Measurements from ENCODE around the gene CELA3B.

DNA sequence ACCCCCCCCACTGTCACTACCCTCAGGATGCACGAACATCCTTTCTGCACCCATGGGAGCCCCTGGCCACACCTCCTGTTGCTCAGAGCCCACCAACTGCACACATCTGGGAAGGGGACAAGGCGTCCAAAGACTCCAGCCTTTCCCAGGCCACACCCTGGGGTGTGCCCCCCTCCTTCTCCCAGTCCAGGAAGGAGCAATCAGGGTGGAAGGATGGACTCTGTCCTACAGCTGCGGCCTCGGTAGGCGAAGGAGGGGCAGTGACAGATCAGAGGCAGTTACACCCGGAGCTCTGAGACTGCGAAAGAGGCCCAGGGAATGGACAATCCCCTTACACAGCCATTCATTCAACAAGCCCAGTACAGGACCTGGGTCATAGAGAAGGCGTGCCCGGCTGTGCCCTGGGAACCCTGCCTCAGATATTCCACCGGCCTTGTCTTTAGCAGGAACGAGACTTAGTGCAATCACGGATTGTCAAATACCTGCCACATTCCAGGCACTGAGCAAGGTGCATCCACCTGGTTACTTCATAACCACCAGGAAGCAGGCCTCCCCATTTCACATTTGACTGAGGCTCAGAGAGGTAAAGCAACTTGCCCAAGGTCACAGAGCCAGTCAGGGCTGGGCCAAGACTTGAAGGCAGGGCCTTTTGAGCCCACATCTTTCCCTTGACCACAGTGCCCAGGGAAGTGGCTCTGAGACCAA, 49.1 kb upstream of the CELA3B start:
- TF ChIP-seq CTCF (IDR thresholded peaks at IDR 0.05; ENCODE audit: control extremely low read depth in 1 of 3, insufficient read depth in 1 of 3, low read depth in 1 of 3, low read length in 3 of 3), result no peak
- TF ChIP-seq MAX (IDR thresholded peaks at IDR 0.05), result no peak
- no peak for TF ChIP-seq TAF1 (IDR thresholded peaks at IDR 0.05; ENCODE audit: low read depth, low read length)
- TF ChIP-seq TCF12 (IDR thresholded peaks at IDR 0.05; ENCODE audit: low read depth, low read length), result no peak
- no peak for TF ChIP-seq POLR2AphosphoS5 (IDR thresholded peaks at IDR 0.05; ENCODE audit: low read depth, low read length)
- no peak for TF ChIP-seq GTF2F1 (IDR thresholded peaks at IDR 0.05; ENCODE audit: borderline replicate concordance, low read depth, low read length)
- no peak for TF ChIP-seq SIX5 (IDR thresholded peaks at IDR 0.05; ENCODE audit: low read depth, low read length)
- no peak for TF ChIP-seq SIN3A (conservative IDR thresholded peaks at IDR 0.05 in 1 of 2, IDR thresholded peaks at IDR 0.05 in 1 of 2; ENCODE audit: low read depth in 1 of 2, low read length in 2 of 2)
- TF ChIP-seq, protein P1, sequence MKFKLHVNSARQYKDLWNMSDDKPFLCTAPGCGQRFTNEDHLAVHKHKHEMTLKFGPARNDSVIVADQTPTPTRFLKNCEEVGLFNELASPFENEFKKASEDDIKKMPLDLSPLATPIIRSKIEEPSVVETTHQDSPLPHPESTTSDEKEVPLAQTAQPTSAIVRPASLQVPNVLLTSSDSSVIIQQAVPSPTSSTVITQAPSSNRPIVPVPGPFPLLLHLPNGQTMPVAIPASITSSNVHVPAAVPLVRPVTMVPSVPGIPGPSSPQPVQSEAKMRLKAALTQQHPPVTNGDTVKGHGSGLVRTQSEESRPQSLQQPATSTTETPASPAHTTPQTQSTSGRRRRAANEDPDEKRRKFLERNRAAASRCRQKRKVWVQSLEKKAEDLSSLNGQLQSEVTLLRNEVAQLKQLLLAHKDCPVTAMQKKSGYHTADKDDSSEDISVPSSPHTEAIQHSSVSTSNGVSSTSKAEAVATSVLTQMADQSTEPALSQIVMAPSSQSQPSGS (IDR thresholded peaks at IDR 0.05; ENCODE audit: low read length), result no peak
- no peak for TF ChIP-seq SRF (IDR thresholded peaks at IDR 0.05; ENCODE audit: low read depth, low read length)
- no peak for TF ChIP-seq SP1 (IDR thresholded peaks at IDR 0.05; ENCODE audit: low read depth, low read length)
- no peak for TF ChIP-seq HDAC6 (IDR thresholded peaks at IDR 0.05; ENCODE audit: low read depth, low read length)
- TF ChIP-seq RFX5 (IDR thresholded peaks at IDR 0.05; ENCODE audit: borderline replicate concordance, low read depth, low read length), result no peak

All from H1 (cell line).